Mesothelial cell of epicardium (in vitro differentiated cells): ENCODE data around the gene RBBP6. TPM values are rescaled to one million over a fixed set of nuclear protein-coding genes. Genes with fewer than 3 reads are reported as not detected.

Source experiments
- DNase-seq, 2 experiments: peaks; one replicate each; pipeline ENCODE4 v3.0.0; 2021; ENCODE audit warnings: low spot score in 2 of 2; ENCODE audit not compliant: unreplicated experiment in 2 of 2
- H3K27ac Mint-ChIP-seq: 2 replicates; pipeline ENCODE4 v1.8.0; 2021; ENCODE audit warnings: mixed read lengths
- H3K27me3 Mint-ChIP-seq: 2 replicates; pipeline ENCODE4 v1.8.0; 2021; ENCODE audit warnings: low read depth, mixed read lengths
- H3K36me3 Mint-ChIP-seq: 2 replicates; pipeline ENCODE4 v1.8.0; 2021; ENCODE audit warnings: mixed read lengths
- H3K4me1 Mint-ChIP-seq: 2 replicates; pipeline ENCODE4 v1.8.0; 2021; ENCODE audit warnings: mixed read lengths
- H3K4me3 Mint-ChIP-seq: 2 replicates; pipeline ENCODE4 v1.8.0; 2021; ENCODE audit warnings: mild to moderate bottlenecking, moderate library complexity, mixed read lengths
- H3K9me3 Mint-ChIP-seq: 2 replicates; pipeline ENCODE4 v1.8.0; 2021; ENCODE audit warnings: mixed read lengths
- CTCF ChIP-seq: fragments of 200-600 bp; sonication (generic); IDR thresholded peaks from one replicate; pipeline ENCODE4 v1.5.0; 2021; ENCODE audit warnings: antibody characterized with exemption; ENCODE audit not compliant: unreplicated experiment
- total RNA-seq: library from RNA; stranded (reverse); gene quantifications from 3 replicates; pipeline ENCODE4 v1.2.1, GENCODE V29; 2021

The RBBP6 gene
- total RNA-seq, 1 donor from 2014 or later, result 101 TPM

- Mint-ChIP-seq H3K9me3 (no peaks in the 10 kb centered on the region), H3K27ac (no peak overlapping the region), H3K4me3 (no peak overlapping the region), H3K36me3 (no peaks in the 10 kb centered on the region), H3K4me1 (no peaks in the 10 kb centered on the region), H3K27me3 (no peaks in the 10 kb centered on the region)
- no peak for TF ChIP-seq CTCF
- no peak for DNase-seq
Observed at GRCh38 chr16:24583494-24583893, 44.1 kb downstream of the RBBP6 start.

DNA sequence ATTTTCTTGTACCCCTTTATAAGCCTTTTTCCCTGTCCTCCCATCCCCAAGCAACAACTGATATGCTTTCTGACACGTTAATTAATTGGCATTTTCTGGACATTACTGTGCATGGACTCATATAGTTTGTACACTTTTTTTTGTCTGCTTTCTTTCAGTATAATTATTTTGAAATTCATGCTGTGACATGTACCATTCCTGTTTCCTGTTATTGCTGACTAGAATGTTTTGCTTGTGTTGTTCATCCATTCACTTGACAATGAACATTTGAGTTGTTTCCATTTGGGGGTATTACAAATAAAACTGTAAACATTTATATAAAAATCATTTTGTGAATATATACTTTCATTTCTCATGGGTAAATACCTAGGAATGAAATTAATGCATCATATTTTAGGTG lies 50.6 kb downstream of the RBBP6 start:
- Mint-ChIP-seq H3K36me3 (no peaks in the 10 kb centered on the region), H3K27ac (no peak overlapping the region), H3K9me3 (no peaks in the 10 kb centered on the region), H3K4me1 (no peaks in the 10 kb centered on the region), H3K27me3 (peaks cover 3% of the 10 kb centered on the region), H3K4me3 (no peak overlapping the region)
- no peak for TF ChIP-seq CTCF
- no peak for DNase-seq

DNA sequence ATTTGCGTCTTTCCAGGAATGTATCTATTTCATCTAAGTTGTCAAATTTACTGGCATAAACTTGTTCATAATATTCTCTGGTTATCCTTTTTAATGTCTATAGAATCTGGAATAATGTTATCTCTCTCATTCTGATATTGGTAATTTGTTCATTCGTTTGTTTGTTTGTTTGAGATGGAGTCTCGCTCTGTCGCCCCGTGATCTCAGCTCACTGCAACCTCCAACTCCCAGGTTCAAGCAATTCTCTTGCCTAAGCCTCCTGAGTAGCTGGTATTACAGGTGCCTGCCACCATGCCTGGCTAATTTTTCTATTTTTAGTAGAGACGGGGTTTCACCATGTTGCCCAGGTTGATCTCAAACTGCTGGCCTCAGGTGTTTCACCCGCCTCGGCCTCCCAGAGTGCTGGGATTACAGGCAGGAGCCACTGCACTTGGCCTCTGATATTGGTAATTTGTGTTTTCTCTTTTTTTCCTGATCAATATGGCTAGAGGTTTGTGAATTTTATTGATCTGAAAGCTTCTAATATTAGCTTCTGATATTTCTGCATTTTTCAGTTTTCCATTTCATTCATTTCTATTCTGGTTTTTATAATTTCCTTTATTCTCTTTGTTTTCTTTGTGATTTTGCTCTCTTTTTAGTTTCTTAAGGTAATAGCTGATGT lies 59.5 kb downstream of the RBBP6 start:
- TF ChIP-seq CTCF, result no peak
- Mint-ChIP-seq H3K27ac (no peak overlapping the region), H3K4me1 (no peaks in the 10 kb centered on the region)

DNA sequence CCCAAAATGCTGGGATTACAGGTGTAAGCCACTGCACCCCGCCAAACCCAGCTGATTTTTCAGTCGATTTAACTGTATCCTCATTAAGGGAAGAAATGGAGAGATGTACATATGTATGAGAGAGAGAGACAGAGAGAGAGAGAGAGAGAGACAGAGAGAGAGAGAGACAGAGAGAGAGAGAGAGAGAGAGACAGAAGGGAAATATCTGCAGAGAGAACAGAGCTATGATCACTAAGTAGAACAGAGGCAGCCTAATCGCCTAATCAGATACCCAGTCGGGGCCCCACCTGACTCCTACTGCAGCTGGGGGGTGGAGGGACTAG lies 70.0 kb downstream of the RBBP6 start:
- H3K36me3 Mint-ChIP-seq, result no peaks in the 10 kb centered on the region
- H3K27me3 Mint-ChIP-seq, result peaks cover 60% of the 10 kb centered on the region
- no peak for DNase-seq
- no peak overlapping the region for H3K27ac Mint-ChIP-seq
- H3K4me1 Mint-ChIP-seq, result peaks cover 21% of the 10 kb centered on the region
- H3K4me3 Mint-ChIP-seq, result peak overlapping the region; percentile 75
- H3K9me3 Mint-ChIP-seq, result peaks cover under 1% of the 10 kb centered on the region
- TF ChIP-seq CTCF, result no peak

More for the DNA sequence above, 59.5 kb downstream of the RBBP6 start:
- Mint-ChIP-seq H3K27me3 (peaks cover 21% of the 10 kb centered on the region), H3K36me3 (no peaks in the 10 kb centered on the region), H3K4me3 (no peak overlapping the region), H3K9me3 (peaks cover 10% of the 10 kb centered on the region)
- DNase-seq, result no peak

DNA sequence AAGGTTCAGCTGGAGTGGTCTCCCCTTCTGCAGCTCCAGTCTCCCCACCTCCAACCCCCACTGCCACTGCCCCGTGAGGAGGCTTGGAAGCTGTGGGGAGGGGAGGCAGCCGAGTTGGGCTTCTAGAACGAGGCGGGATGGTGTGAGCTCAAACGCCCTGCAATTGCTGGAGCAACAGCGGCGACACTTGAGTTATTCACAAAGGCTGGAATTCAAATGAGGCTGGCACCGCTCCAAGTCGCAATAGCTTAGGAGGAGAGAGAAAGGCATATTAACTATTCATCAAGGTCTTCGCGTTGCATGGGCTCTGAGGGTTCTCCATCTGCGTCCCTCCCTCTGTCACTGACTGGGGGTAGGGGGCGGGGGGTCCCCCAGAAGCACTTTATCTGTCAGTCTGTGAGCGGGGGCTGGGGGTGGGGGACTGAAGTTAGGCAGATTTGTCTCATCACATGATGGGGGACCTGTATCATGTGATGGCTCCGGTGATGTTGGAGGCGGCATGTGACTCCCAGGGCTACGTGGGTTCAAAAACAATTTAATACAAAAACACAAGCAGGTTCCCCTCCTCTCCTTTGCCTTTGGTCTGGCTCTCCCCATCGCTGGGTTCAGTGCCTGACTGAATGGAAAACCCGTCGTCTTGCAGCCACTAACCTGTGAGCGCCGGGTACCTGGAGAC lies 70.5 kb downstream of the RBBP6 start:
- peaks cover 21% of the 10 kb centered on the region for H3K4me1 Mint-ChIP-seq
- H3K27ac Mint-ChIP-seq, result peak overlapping the region; percentile 56
- TF ChIP-seq CTCF, result no peak
- H3K36me3 Mint-ChIP-seq, result no peaks in the 10 kb centered on the region
- peak overlapping the region; percentile 75 for H3K4me3 Mint-ChIP-seq
- peak; percentile 51 to 76 for DNase-seq
- no peaks in the 10 kb centered on the region for H3K9me3 Mint-ChIP-seq
- peaks cover 56% of the 10 kb centered on the region for H3K27me3 Mint-ChIP-seq
